Measurements from ENCODE around the gene SSB. TPM values are rescaled to one million over a fixed set of nuclear protein-coding genes. Genes with fewer than 3 reads are reported as not detected.
"Not testable (repeated sequence)": the region's sequence is repeated elsewhere in the genome, so short reads cannot be mapped to it uniquely, and the experiment has no call there.

The SSB gene
- total RNA-seq, 1 experiment from 2014 or later: 160 TPM

DNA sequence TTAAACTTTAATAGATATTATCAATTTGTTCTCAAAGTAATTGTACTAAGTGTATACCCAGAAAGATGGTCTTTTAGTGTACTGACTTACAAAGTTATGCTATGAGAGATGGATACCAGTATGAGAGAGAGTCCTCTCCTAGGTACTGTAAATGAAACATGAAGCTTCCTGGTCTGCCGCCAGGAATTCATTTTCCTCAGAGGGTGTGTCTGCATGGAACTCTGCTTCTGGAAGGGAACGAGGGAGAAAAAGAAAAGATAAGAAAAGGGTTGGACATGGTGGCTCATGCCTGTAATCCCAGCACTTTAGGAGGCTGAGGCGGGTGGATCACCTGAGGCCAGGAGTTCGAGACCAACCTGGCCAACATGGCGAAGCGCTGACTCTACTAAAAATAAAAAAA lies 2.2 kb upstream of the SSB start:
- H3K4me3 ChIP-seq (ENCODE audit: low read length): no peak overlapping the region
- H3K4me1 ChIP-seq (ENCODE audit: low read length): peaks cover 22% of the 10 kb centered on the region
- H3K9me2 ChIP-seq (replicated peaks; ENCODE audit: insufficient read depth, low read length): no peaks in the 10 kb centered on the region
- H3K9ac ChIP-seq (ENCODE audit: low read length): no peak overlapping the region
- H4K20me1 ChIP-seq (ENCODE audit: insufficient read depth, low read depth, low read length): peaks cover 7% of the 10 kb centered on the region; the same call in 1 of the 2 replicates
- no peak overlapping the region for H3K4me2 ChIP-seq (ENCODE audit: low read depth, low read length, poor library complexity, severe bottlenecking)
- no peaks in the 10 kb centered on the region for H3K9me3 ChIP-seq (ENCODE audit: low read length)
- H3K36me3 ChIP-seq (ENCODE audit: insufficient read depth, low read length): peaks cover 6% of the 10 kb centered on the region; the same call in 1 of the 2 replicates
- peaks cover 27% of the 10 kb centered on the region for H3K79me2 ChIP-seq (ENCODE audit: low read length)
- no peak for DNase-seq
- H3K27ac ChIP-seq (ENCODE audit: low read length): no peak overlapping the region
- H2AFZ ChIP-seq (ENCODE audit: low read length): no peak overlapping the region
- H3K27me3 ChIP-seq (ENCODE audit: low read length): no peaks in the 10 kb centered on the region

DNA sequence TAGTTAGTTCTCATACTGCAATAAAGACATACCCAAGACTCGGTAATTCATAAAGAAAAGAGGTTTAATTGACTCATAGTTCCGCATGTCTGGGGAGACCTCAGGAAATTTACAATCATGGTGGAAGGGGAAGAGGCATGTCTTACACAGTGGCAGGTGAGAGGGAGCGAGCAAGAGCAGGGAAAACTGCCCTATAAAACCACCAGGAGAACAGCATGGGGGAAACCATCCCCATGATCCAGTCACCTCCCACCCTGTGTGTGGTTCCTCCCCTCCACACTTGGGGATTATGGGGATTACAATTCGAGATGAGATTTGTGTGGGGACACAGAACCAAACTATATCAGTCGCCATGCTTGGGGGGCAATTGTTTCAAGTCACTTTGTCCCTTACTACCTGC lies 1.1 kb upstream of the SSB start:
- no peaks in the 10 kb centered on the region for H3K27me3 ChIP-seq (ENCODE audit: low read length)
- no peak overlapping the region for H3K4me3 ChIP-seq (ENCODE audit: low read length)
- H4K20me1 ChIP-seq (ENCODE audit: insufficient read depth, low read depth, low read length): peaks cover 7% of the 10 kb centered on the region; the same call in 1 of the 2 replicates
- H3K79me2 ChIP-seq (ENCODE audit: low read length): peaks cover 38% of the 10 kb centered on the region
- no peak for DNase-seq
- H3K9me2 ChIP-seq (replicated peaks; ENCODE audit: insufficient read depth, low read length): no peaks in the 10 kb centered on the region
- H2AFZ ChIP-seq (ENCODE audit: low read length): no peak overlapping the region
- peak overlapping the region; percentile 82 for H3K4me2 ChIP-seq (ENCODE audit: low read depth, low read length, poor library complexity, severe bottlenecking)
- peaks cover 14% of the 10 kb centered on the region; the same call in 1 of the 2 replicates for H3K36me3 ChIP-seq (ENCODE audit: insufficient read depth, low read length)
- H3K4me1 ChIP-seq (ENCODE audit: low read length): peaks cover 30% of the 10 kb centered on the region
- no peaks in the 10 kb centered on the region for H3K9me3 ChIP-seq (ENCODE audit: low read length)
- no peak overlapping the region for H3K27ac ChIP-seq (ENCODE audit: low read length)
- H3K9ac ChIP-seq (ENCODE audit: low read length): no peak overlapping the region

DNA sequence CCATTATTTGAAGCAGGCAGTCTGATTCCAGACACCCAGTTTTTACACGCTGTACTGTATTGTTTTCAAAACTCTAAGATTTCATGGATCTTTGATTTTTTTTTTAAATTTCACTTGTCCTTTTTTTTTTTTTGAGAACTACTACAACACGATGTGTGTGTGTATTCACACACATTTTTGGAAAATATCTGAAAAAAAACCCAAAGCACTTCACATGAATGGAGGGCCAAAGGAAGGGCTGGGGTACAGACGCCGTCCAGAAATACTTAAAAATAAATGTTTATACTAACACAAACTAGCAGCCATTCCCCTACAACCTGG lies 314 bp upstream of the SSB start:
- Histone ChIP-seq H3K4me2 (ENCODE audit: low read depth, low read length, poor library complexity, severe bottlenecking) (peak overlapping the region; percentile 82), H2AFZ (ENCODE audit: low read length) (peak overlapping the region; percentile 25), H3K9ac (ENCODE audit: low read length) (peak overlapping the region; percentile 90), H3K4me1 (ENCODE audit: low read length) (peaks cover 30% of the 10 kb centered on the region), H3K36me3 (ENCODE audit: insufficient read depth, low read length) (peaks cover 19% of the 10 kb centered on the region; the same call in 1 of the 2 replicates), H3K27me3 (ENCODE audit: low read length) (no peaks in the 10 kb centered on the region), H3K79me2 (ENCODE audit: low read length) (peaks cover 46% of the 10 kb centered on the region), H3K4me3 (ENCODE audit: low read length) (peak overlapping the region; percentile 90), H4K20me1 (ENCODE audit: insufficient read depth, low read depth, low read length) (peaks cover 7% of the 10 kb centered on the region; the same call in 1 of the 2 replicates), H3K27ac (ENCODE audit: low read length) (peak overlapping the region; percentile 81), H3K9me3 (ENCODE audit: low read length) (no peaks in the 10 kb centered on the region), H3K9me2 (replicated peaks; ENCODE audit: insufficient read depth, low read length) (no peaks in the 10 kb centered on the region)
- no peak for DNase-seq

GRCh38 chr2:169803480-169803879 lies 4.8 kb downstream of the SSB start:
- Histone ChIP-seq H3K27me3 (ENCODE audit: low read length) (no peaks in the 10 kb centered on the region), H3K4me2 (ENCODE audit: low read depth, low read length, poor library complexity, severe bottlenecking) (no peak overlapping the region), H3K27ac (ENCODE audit: low read length) (no peak overlapping the region), H3K9me2 (replicated peaks; ENCODE audit: insufficient read depth, low read length) (no peaks in the 10 kb centered on the region), H3K36me3 (ENCODE audit: insufficient read depth, low read length) (peaks cover 58% of the 10 kb centered on the region; the same call in 1 of the 2 replicates), H3K4me3 (ENCODE audit: low read length) (no peak overlapping the region), H3K9me3 (ENCODE audit: low read length) (no peaks in the 10 kb centered on the region), H3K9ac (ENCODE audit: low read length) (no peak overlapping the region), H4K20me1 (ENCODE audit: insufficient read depth, low read depth, low read length) (peaks cover 7% of the 10 kb centered on the region; the same call in 1 of the 2 replicates), H3K79me2 (ENCODE audit: low read length) (peaks cover 65% of the 10 kb centered on the region), H2AFZ (ENCODE audit: low read length) (no peak overlapping the region), H3K4me1 (ENCODE audit: low read length) (peaks cover 24% of the 10 kb centered on the region)
- DNase-seq: no peak

DNA sequence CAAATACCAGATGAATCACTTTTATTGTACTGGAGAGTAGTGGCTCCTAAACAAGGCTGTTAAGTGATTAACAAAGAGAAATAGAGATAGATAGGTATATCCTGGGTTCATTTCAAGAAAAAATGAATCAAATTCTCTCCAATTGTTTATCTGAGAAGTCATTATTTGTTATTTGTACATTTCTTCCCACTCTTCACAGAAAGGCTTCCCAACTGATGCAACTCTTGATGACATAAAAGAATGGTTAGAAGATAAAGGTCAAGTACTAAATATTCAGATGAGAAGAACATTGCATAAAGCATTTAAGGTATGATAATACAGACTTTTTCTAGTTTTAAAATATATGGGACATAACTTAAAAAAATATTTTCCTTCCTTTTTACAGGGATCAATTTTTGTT lies 7.9 kb downstream of the SSB start:
- H3K27me3 ChIP-seq (ENCODE audit: low read length): no peaks in the 10 kb centered on the region
- no peaks in the 10 kb centered on the region for H4K20me1 ChIP-seq (ENCODE audit: insufficient read depth, low read depth, low read length)
- H3K9me2 ChIP-seq (replicated peaks; ENCODE audit: insufficient read depth, low read length): no peaks in the 10 kb centered on the region
- H3K79me2 ChIP-seq (ENCODE audit: low read length): peaks cover 42% of the 10 kb centered on the region
- H2AFZ ChIP-seq (ENCODE audit: low read length): no peak overlapping the region
- no peak overlapping the region for H3K4me3 ChIP-seq (ENCODE audit: low read length)
- peaks cover 64% of the 10 kb centered on the region; the same call in 1 of the 2 replicates for H3K36me3 ChIP-seq (ENCODE audit: insufficient read depth, low read length)
- H3K9ac ChIP-seq (ENCODE audit: low read length): no peak overlapping the region
- H3K9me3 ChIP-seq (ENCODE audit: low read length): no peaks in the 10 kb centered on the region
- DNase-seq: no peak
- peaks cover 8% of the 10 kb centered on the region for H3K4me1 ChIP-seq (ENCODE audit: low read length)
- no peak overlapping the region for H3K4me2 ChIP-seq (ENCODE audit: low read depth, low read length, poor library complexity, severe bottlenecking)
- 0 out of 2 replicates have a peak overlapping the region, but pooled peaks have one; percentile 31 for H3K27ac ChIP-seq (ENCODE audit: low read length)

- Histone ChIP-seq H3K79me2 (ENCODE audit: low read length) (peaks cover 28% of the 10 kb centered on the region), H3K4me1 (ENCODE audit: low read length) (no peaks in the 10 kb centered on the region), H4K20me1 (ENCODE audit: insufficient read depth, low read depth, low read length) (no peaks in the 10 kb centered on the region), H3K36me3 (ENCODE audit: insufficient read depth, low read length) (peaks cover 62% of the 10 kb centered on the region), H2AFZ (ENCODE audit: low read length) (no peak overlapping the region), H3K4me2 (ENCODE audit: low read depth, low read length, poor library complexity, severe bottlenecking) (no peak overlapping the region), H3K9me3 (ENCODE audit: low read length) (no peaks in the 10 kb centered on the region), H3K27ac (ENCODE audit: low read length) (no peak overlapping the region), H3K9ac (ENCODE audit: low read length) (no peak overlapping the region), H3K9me2 (replicated peaks; ENCODE audit: insufficient read depth, low read length) (no peaks in the 10 kb centered on the region), H3K27me3 (ENCODE audit: low read length) (no peaks in the 10 kb centered on the region), H3K4me3 (ENCODE audit: low read length) (no peak overlapping the region)
- no peak for DNase-seq
Measured at GRCh38 chr2:169808221-169808620, 9.6 kb downstream of the SSB start.

DNA sequence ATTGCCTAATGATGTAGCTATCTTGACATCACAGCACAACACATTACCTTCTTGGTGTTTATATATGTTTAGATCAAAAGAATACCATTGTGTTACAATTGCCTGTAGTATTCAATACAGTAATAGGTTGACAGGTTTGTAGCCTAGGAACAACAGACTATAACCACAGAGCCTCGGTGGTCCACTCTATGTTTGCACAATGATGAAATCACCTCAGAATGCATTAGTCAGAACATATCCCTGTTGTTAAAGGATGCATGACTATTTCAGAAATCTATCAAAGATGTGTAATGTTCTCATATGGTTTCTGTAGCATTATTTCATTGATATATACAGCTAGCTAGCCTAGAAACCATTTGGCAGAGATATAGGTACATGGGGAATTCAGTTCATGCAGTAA lies 17.2 kb downstream of the SSB start:
- H3K4me2 ChIP-seq (ENCODE audit: low read depth, low read length, poor library complexity, severe bottlenecking): no peak overlapping the region
- H3K36me3 ChIP-seq (ENCODE audit: insufficient read depth, low read length): peaks cover 66% of the 10 kb centered on the region
- H3K27me3 ChIP-seq (ENCODE audit: low read length): no peaks in the 10 kb centered on the region
- H3K79me2 ChIP-seq (ENCODE audit: low read length): peaks cover 45% of the 10 kb centered on the region
- no peak overlapping the region for H2AFZ ChIP-seq (ENCODE audit: low read length)
- no peaks in the 10 kb centered on the region for H4K20me1 ChIP-seq (ENCODE audit: insufficient read depth, low read depth, low read length)
- no peaks in the 10 kb centered on the region for H3K4me1 ChIP-seq (ENCODE audit: low read length)
- H3K4me3 ChIP-seq (ENCODE audit: low read length): no peak overlapping the region
- H3K9ac ChIP-seq (ENCODE audit: low read length): no peak overlapping the region
- no peak overlapping the region for H3K27ac ChIP-seq (ENCODE audit: low read length)
- no peaks in the 10 kb centered on the region for H3K9me2 ChIP-seq (replicated peaks; ENCODE audit: insufficient read depth, low read length)
- DNase-seq: no peak
- no peaks in the 10 kb centered on the region for H3K9me3 ChIP-seq (ENCODE audit: low read length)

DNA sequence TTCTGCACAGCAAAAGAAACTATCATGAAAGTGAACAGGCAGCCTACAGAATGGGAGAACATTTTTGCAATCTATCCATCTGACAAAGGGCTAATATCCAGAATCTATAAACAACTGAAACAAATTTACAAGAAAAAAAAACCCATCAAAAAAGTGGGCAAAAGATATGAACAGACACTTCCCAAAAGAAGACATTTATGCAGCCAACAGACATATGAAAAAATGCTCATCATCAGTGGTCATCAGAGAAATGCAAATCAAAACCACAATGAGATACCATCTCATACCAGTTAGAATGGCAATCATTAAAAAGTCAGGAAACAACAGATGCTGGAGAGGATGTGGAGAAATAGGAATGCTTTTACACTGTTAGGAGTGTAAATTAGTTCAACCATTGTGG lies 18.3 kb downstream of the SSB start:
- H3K9me3 ChIP-seq (ENCODE audit: low read length); H3K4me2 ChIP-seq (ENCODE audit: low read depth, low read length, poor library complexity, severe bottlenecking); H3K4me1 ChIP-seq (ENCODE audit: low read length); H2AFZ ChIP-seq (ENCODE audit: low read length); H3K9me2 ChIP-seq (replicated peaks; ENCODE audit: insufficient read depth, low read length); H3K9ac ChIP-seq (ENCODE audit: low read length); DNase-seq; H3K27me3 ChIP-seq (ENCODE audit: low read length); H3K27ac ChIP-seq (ENCODE audit: low read length); H4K20me1 ChIP-seq (ENCODE audit: insufficient read depth, low read depth, low read length); H3K4me3 ChIP-seq (ENCODE audit: low read length): not testable (repeated sequence)
- peaks cover 51% of the 10 kb centered on the region for H3K79me2 ChIP-seq (ENCODE audit: low read length)
- H3K36me3 ChIP-seq (ENCODE audit: insufficient read depth, low read length): peaks cover 66% of the 10 kb centered on the region

GRCh38 chr2:169817369-169817768 lies 18.7 kb downstream of the SSB start:
- H3K9me2 ChIP-seq (replicated peaks; ENCODE audit: insufficient read depth, low read length); H3K4me1 ChIP-seq (ENCODE audit: low read length); H3K9ac ChIP-seq (ENCODE audit: low read length); H3K9me3 ChIP-seq (ENCODE audit: low read length); DNase-seq; H3K27me3 ChIP-seq (ENCODE audit: low read length); H3K4me3 ChIP-seq (ENCODE audit: low read length); H3K4me2 ChIP-seq (ENCODE audit: low read depth, low read length, poor library complexity, severe bottlenecking); H2AFZ ChIP-seq (ENCODE audit: low read length); H3K27ac ChIP-seq (ENCODE audit: low read length); H4K20me1 ChIP-seq (ENCODE audit: insufficient read depth, low read depth, low read length): not testable (repeated sequence)
- Histone ChIP-seq H3K79me2 (ENCODE audit: low read length) (peaks cover 55% of the 10 kb centered on the region), H3K36me3 (ENCODE audit: insufficient read depth, low read length) (peaks cover 67% of the 10 kb centered on the region)

Data from Karpas-422 (cell line).